GM06990 (cell line): ENCODE measurements around the gene CYTIP.

ENCODE experiments used
- DNase-seq: peaks from one replicate; pipeline ENCODE4 v3.0.0-alpha.2; 2011; ENCODE audit not compliant: insufficient read length; ENCODE audit errors: extremely low read depth
- H3K27me3 ChIP-seq: replicated peaks from 2 replicates; pipeline ENCODE4 v1.6.0; 2011; ENCODE audit warnings: low read length; ENCODE audit not compliant: control insufficient read depth, insufficient read depth
- H3K36me3 ChIP-seq: 2 replicates; pipeline ENCODE4 v1.5.1; 2011; ENCODE audit warnings: low read length; ENCODE audit not compliant: control insufficient read depth, insufficient read depth
- H3K4me3 ChIP-seq: replicated peaks from 2 replicates; pipeline ENCODE4 v1.5.1; 2011; ENCODE audit warnings: low read depth, mild to moderate bottlenecking, control low read depth, low read length
- CTCF ChIP-seq: IDR thresholded peaks from 2 replicates; pipeline ENCODE4 v1.5.1; 2011; ENCODE audit warnings: low read length, control low read depth, mild to moderate bottlenecking, inconsistent platforms; ENCODE audit not compliant: insufficient read depth, poor library complexity, severe bottlenecking

CYTIP gene

GRCh38 chr2:157427922-157428303, 16.0 kb downstream of the CYTIP start:
- no peak for TF ChIP-seq CTCF
- Histone ChIP-seq H3K36me3 (peaks cover 30% of the 10 kb centered on the region), H3K4me3 (no peak overlapping the region), H3K27me3 (no peaks in the 10 kb centered on the region)
- no peak for DNase-seq

- TF ChIP-seq CTCF = no peak
- peaks cover 26% of the 10 kb centered on the region for H3K36me3 ChIP-seq
- no peak overlapping the region for H3K4me3 ChIP-seq
- no peaks in the 10 kb centered on the region for H3K27me3 ChIP-seq
- DNase-seq = no peak
Measured at GRCh38 chr2:157427003-157427921, 16.6 kb downstream of the CYTIP start.

GRCh38 chr2:157426477-157426994, 17.4 kb downstream of the CYTIP start:
- Histone ChIP-seq H3K4me3 (no peak overlapping the region), H3K36me3 (peaks cover 30% of the 10 kb centered on the region), H3K27me3 (no peaks in the 10 kb centered on the region)
- no peak for TF ChIP-seq CTCF
- no peak for DNase-seq

GRCh38 chr2:157424374-157424773, 19.5 kb downstream of the CYTIP start:
- DNase-seq = no peak
- no peaks in the 10 kb centered on the region for H3K27me3 ChIP-seq
- peaks cover 36% of the 10 kb centered on the region for H3K36me3 ChIP-seq
- TF ChIP-seq CTCF = no peak
- no peak overlapping the region for H3K4me3 ChIP-seq

GRCh38 chr2:157421964-157422363, 21.9 kb downstream of the CYTIP start:
- H3K4me3 ChIP-seq = no peak overlapping the region
- no peak for DNase-seq
- TF ChIP-seq CTCF = no peak
- no peaks in the 10 kb centered on the region for H3K27me3 ChIP-seq
- peaks cover 25% of the 10 kb centered on the region for H3K36me3 ChIP-seq
